Measurements from ENCODE around the gene DFFA. TPM values are rescaled to one million over a fixed set of nuclear protein-coding genes. Genes with fewer than 3 reads are reported as not detected.
"Not testable (repeated sequence)": the region's sequence is repeated elsewhere in the genome, so short reads cannot be mapped to it uniquely, and the experiment has no call there.

DFFA gene
- total RNA-seq, 1 donor from 2014 or later: 31.6 TPM

DNA sequence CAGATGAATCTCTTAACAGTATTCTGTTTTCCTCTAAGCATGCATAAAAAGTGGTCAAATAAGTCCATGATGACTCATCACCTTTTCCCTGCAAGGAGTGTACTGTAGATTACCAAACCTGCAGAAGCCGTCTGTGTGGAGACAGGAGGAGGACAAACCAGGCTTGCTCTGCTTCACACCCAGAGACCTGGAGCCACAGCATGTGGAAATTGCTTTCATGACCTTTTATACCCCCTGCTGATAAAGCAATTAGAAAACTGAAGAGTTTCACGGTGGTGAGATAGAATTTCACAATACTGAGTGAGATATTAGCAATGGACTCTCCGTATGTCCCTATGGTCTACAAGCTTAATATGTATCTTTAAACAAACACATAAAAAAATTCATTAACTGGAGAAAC, 13.1 kb downstream of the DFFA start:
- peak; percentile 93 for ATAC-seq

DNA sequence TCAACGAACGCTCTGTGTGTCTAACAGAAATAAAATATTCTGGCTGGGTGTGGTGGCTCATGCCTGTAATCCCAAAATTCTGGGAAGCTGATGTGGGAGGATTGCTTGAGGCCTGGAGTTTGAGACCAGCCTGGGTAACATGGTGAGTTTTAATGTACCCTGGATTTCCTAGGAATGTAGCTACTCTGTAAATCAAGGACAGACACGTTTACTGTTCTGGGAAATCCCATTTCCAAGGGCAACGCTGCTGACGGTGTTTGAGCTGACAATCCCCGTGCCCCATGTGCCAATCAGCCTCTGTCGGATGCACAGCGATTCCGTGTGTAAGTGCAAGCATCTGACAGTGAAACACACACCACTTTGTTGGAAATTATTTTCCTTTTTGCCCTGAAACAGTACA, 14.5 kb downstream of the DFFA start:
- ATAC-seq: no peak

DNA sequence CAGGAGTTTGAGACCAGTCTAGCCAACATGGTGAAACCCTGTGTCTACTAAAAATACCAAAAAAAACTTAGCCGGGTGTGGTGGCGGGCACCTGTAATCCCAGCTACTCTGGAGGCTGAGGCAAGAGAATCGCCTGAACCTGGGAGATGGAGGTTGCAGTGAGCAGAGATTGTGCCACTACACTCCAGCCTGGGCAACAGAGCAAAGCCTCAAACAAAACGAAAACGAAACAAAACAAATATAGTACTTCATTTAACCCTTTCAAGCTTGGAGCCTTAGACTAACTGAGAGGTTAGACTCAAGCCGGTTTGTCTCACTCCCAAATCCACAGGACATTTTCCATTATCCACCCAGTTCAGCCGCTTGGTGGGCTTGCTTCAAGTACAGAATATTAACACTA, 14.9 kb downstream of the DFFA start:
- ATAC-seq: not testable (repeated sequence)

- peak; percentile 54 for ATAC-seq
These were observed 15.7 kb downstream of the DFFA start for GRCh38 chr1:10456661-10457060.

DNA sequence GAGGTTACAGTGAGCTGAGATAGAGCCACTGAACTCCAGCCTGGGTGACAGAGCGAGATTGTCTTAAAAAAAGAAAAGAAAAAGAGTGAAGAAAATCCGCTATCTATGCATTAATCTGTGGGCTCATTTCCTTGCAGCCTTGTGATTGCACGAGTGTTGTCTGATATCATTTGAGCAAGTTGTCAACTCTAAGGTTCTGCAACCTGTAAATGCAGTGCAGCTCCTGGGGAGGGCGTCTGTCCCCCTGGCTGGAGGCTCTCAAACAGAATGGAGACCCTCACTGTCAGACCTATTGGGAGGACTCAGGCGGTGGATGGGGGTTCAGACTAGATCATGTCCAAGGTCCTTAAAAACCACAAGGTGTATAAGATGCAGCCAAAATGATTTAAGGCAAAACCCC, 16.3 kb downstream of the DFFA start:
- ATAC-seq: no peak

- no peak for ATAC-seq
These were observed 21.0 kb downstream of the DFFA start for GRCh38 chr1:10451287-10451686.

- no peak for ATAC-seq
These were observed 21.5 kb downstream of the DFFA start for GRCh38 chr1:10450836-10451235.

GRCh38 chr1:10450156-10450814, 22.0 kb downstream of the DFFA start:
- peak; percentile 10 for ATAC-seq

- no peak for ATAC-seq
These were observed 22.6 kb downstream of the DFFA start, which contains the start of gene CORT for GRCh38 chr1:10449751-10450150. Gene CORT, plus strand, starts transcription at chr1:10450031. Its CDS starts 193 bp downstream, at chr1:10450224.

GRCh38 chr1:10446790-10447422, 25.4 kb downstream of the DFFA start:
- ATAC-seq: no peak

DNA sequence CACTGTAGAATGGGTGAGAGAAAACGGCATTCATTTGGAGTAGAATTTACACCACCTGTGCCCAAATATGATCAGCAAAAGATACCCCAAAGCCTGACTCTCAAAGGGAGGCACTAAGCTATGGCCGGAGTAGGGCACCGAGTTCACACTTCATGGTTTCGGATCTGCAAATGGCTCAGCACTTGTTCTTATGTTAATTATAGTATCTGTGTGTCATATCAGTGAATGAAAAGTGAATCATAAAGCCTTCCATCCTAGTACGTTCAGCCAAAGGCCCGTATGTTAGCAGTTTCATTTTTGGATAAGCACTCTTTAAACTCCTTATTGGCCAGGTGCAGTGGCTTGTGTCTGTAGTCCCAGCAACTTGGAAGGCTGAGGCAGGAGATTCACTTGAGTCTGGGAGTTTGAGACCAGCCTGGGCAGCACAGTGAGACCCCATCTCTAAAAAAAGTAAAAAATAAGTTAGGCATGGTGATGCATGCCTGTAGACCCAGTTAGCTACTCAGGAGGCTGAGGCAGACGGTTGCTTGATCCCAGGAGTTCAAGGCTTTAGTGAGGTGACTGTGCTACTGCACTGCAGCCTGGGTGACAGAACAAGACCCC, 27.4 kb downstream of the DFFA start:
- peak; percentile 56 for ATAC-seq

DNA sequence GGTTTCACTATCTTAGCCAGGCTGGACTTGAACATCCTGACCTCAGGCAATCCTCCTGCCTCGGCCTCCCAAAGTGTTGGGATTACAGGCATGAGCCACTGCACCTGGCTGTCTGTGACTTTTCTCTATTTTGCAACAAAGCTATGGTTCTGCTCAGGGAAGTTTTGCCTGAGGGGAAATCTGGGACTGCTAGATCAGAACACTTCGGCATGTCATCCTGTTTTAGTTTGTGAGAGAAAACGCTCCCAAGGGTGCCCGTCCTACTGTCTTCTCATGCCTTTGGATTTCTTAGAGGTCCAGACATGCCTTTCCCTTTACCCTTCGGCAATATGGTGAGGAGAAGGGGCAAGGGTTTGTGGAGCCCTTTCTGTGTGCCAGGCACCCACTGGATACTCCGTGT, 28.1 kb downstream of the DFFA start:
- peak; percentile 11 for ATAC-seq

DNA sequence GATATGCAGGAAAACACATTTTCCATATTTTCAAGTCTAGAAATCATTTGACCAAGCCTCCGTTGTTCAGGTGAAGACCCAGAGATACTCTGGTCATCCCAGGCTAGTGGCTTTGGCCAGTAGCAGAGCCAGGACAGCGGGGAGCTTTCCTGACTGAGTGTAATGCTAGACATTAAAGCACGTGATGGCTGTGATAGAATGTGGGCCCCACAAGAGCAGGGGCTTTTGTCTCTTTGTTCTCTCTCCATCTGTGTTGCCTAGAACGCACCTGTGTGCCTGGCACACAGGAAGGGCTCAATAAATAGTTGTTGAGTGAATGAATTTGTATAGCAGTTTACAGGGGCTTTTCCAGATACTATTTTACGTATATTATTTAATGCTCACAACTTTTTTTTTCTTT, 31.5 kb downstream of the DFFA start:
- no peak for ATAC-seq

DNA sequence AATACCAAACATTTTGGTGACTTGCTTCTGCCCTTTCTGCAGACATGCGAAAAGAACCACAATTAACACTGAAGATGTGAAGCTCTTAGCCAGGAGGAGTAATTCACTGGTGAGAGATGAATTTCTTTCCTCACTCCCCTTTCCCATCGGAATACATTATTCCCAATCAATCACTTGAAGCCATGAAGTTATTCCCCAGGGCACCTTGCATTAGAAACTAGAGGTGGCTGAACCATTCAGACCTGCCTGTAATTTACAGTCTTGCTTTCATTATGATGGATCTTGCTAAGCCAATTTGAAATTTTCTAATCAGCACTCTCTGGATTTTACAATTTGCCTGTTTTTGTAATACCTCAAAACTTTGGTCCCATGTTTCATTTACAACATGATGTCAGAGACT, 32.0 kb downstream of the DFFA start:
- no peak for ATAC-seq

DNA sequence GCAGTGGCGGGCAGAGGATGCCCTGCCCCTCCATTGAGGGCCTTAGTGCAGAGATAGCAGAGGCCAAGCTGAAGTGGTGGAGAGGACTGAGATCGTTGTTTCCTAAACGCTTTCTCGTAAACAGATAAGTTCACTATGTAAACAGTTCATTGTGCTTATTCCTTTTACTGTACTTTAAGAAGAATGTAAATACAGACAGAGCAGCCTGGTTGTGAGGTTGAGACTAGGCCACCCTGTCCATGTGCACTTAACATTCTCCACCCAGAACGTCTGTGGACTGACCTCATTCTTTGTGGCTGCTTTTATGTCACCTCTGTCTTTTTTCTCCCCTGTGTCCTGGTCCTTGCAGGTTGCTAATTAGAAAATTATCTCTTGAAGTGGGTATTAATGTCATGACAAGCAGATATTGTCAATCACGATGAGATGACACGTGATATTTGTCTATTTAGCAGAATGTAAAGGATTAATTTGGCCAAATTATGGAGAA, 33.6 kb downstream of the DFFA start:
- no peak for ATAC-seq

DNA sequence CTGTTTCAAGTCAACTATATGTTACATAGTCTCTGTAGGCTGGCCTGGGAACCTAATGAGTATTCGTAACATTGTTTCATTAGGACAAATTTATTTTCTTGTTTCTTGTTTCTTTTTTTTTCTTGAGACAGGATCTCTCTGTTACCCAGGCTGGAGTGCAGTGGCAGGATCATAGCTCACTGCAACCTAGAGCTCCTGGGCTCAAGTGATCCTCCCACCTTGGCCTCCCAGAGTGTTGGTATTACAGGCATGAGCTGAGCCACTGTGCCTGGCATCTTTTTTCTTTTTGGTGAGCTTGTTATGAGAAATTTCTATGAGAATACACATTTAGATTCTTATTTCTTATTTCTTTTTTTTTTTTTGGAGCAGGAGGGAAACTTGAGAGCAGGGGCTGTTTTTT, 35.3 kb downstream of the DFFA start:
- no peak for ATAC-seq

DNA sequence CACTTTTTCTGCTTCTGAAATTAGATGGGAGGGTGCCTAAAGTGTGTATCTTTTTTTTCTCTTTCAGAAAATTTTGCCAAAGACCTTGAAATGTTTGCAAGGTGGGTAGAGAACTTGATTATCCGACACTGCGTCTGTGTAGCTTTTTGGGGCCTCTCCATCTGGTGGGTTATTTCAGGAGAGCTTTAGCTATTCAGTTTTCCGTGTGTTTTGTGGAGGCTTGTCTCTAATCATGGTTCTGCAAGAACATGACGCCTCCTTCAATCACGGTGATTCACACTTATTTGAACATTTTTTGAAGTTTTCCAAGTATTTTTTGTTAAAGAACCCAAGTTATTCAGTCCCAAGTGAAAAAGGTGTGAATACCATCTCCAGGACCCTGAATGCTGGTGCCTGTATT, 37.7 kb downstream of the DFFA start:
- ATAC-seq: no peak

DNA sequence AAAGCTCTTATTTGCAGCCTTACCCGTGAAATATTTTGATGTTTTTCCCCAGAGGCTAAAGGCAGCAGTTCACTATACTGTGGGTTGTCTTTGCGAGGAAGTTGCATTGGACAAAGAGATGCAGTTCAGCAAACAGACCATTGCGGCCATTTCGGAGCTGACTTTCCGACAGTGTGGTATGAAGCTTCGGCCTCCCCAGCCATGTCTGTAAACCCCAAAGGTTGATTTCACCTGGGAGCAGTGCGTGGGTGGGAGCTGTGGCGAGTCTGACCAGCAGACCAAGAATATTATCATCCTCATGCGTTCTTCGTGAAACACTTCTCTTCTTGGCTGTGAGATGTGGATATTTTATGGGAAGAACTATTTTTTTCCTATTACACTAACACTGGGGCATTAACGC, 38.5 kb downstream of the DFFA start:
- ATAC-seq: no peak

DNA sequence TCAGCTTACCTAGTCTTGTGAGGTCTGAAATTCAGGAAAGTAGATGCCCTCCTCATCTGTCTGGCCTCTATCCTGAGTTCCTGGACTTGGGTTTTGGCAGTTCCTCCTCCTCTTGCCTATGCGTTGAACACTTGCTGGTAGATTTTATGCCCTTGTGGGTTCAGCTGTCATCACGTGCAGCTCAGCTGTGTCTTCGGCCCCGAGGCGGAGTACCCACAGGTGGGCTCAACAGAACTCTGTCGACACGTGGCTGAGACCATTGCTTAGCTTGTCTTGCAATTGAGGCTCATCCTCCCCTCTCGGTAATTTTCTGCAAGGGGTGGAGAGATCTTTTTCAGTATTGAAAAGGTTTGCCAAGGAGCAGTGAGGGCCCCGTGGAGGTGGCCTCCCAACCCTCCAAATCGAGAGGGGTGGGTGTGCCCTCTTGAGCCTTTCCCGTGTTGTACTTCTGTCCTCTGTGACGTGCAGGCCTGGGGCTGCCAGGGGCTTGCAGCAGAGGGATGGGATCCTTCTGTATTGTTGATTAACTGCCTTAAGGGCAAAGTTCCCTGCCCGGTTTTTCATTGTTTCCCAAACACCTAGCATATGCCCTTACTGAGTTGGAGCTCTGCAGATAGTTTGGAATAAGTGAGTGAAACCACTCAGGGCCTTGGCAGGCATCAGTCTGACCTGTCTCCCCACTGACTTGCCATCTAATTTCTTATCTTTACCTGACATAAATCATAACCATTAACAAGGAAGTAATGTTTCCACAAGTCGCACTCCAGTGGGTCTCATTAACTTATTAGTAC, 39.2 kb downstream of the DFFA start:
- no peak for ATAC-seq

GRCh38 chr1:10431070-10431730, 41.1 kb downstream of the DFFA start:
- ATAC-seq: no peak

- ATAC-seq: peak; percentile 82
These were observed 41.9 kb downstream of the DFFA start, which contains the start of gene CENPS for GRCh38 chr1:10430216-10431069. Gene CENPS, plus strand, starts transcription at chr1:10430433. Its CDS starts 85 bp downstream, at chr1:10430518.

GRCh38 chr1:10429868-10430215, 42.5 kb downstream of the DFFA start:
- ATAC-seq: no peak

All from esophagus mucosa (tissue), 1 donor.